ENCODE measurements around the gene MEF2A.

MEF2A gene

DNA sequence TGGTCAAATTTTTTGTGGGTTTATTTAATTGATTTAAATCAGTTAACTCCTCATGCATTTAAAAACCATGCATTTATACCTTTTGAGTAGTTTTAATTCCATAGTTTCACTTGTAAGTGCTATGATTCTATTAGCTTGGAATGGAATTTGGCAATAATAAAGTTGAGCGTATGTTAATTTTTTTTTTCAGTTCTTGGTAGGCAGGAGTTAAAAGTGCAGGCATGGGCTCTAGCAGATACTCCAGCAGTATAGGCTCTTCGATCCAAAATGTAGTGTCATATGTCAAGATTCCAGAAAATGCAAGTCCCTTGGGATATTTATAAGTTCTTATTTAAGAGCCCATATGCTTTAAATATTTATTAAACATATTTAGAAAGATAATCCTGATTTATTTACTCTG lies 97.1 kb downstream of the MEF2A start:
- CTCF ChIA-PET, result interaction anchor here (3.5 kb wide), 1 partner anchor 41 kb away, joined by 14 read pairs; no protein-coding TSS in a partner anchor
- Histone ChIP-seq H3K9me3 (ENCODE audit: control insufficient read depth, insufficient read depth, low read depth, low read length) (no peaks in the 10 kb centered on the region), H3K36me3 (ENCODE audit: control insufficient read depth in 2 of 2, insufficient read depth in 1 of 2, low read length in 2 of 2) (peaks cover 0 to 18% of the 10 kb centered on the region in 2 experiments; a peak in 2 of 3 replicates), H3K4me3 (ENCODE audit: low read depth, low read length) (no peak overlapping the region), H3K4me1 (ENCODE audit: control insufficient read depth, insufficient read depth, low read length) (no peaks in the 10 kb centered on the region; the same call in 1 of the 2 replicates), H3K27ac (ENCODE audit: extremely low read depth, low read depth, low read length) (no peak overlapping the region)
- TF ChIP-seq ZXDB (tag by site-specific recombination; IDR thresholded peaks at IDR 0.05), result no peak
- no peak for TF ChIP-seq ZNF324 (tag by site-specific recombination; IDR thresholded peaks at IDR 0.05)
- TF ChIP-seq ZNF266 (tag by site-specific recombination; IDR thresholded peaks at IDR 0.05; ENCODE audit: low read depth), result no peak
- TF ChIP-seq, protein P1, sequence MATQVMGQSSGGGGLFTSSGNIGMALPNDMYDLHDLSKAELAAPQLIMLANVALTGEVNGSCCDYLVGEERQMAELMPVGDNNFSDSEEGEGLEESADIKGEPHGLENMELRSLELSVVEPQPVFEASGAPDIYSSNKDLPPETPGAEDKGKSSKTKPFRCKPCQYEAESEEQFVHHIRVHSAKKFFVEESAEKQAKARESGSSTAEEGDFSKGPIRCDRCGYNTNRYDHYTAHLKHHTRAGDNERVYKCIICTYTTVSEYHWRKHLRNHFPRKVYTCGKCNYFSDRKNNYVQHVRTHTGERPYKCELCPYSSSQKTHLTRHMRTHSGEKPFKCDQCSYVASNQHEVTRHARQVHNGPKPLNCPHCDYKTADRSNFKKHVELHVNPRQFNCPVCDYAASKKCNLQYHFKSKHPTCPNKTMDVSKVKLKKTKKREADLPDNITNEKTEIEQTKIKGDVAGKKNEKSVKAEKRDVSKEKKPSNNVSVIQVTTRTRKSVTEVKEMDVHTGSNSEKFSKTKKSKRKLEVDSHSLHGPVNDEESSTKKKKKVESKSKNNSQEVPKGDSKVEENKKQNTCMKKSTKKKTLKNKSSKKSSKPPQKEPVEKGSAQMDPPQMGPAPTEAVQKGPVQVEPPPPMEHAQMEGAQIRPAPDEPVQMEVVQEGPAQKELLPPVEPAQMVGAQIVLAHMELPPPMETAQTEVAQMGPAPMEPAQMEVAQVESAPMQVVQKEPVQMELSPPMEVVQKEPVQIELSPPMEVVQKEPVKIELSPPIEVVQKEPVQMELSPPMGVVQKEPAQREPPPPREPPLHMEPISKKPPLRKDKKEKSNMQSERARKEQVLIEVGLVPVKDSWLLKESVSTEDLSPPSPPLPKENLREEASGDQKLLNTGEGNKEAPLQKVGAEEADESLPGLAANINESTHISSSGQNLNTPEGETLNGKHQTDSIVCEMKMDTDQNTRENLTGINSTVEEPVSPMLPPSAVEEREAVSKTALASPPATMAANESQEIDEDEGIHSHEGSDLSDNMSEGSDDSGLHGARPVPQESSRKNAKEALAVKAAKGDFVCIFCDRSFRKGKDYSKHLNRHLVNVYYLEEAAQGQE (tag by site-specific recombination; IDR thresholded peaks at IDR 0.05), result no peak
- no peak for TF ChIP-seq ZBTB21 (tag by site-specific recombination; IDR thresholded peaks at IDR 0.05)
- no peak for TF ChIP-seq SETDB1 (IDR thresholded peaks at IDR 0.05; ENCODE audit: insufficient read length, low read length)
- TF ChIP-seq, protein P2, sequence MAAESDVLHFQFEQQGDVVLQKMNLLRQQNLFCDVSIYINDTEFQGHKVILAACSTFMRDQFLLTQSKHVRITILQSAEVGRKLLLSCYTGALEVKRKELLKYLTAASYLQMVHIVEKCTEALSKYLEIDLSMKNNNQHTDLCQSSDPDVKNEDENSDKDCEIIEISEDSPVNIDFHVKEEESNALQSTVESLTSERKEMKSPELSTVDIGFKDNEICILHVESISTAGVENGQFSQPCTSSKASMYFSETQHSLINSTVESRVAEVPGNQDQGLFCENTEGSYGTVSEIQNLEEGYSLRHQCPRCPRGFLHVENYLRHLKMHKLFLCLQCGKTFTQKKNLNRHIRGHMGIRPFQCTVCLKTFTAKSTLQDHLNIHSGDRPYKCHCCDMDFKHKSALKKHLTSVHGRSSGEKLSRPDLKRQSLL (tag by site-specific recombination; IDR thresholded peaks at IDR 0.05), result no peak
- TF ChIP-seq ZNF610 (tag by site-specific recombination; IDR thresholded peaks at IDR 0.05; ENCODE audit: borderline replicate concordance), result no peak
- no peak for TF ChIP-seq ZNF677 (tag by site-specific recombination; IDR thresholded peaks at IDR 0.05)
- TF ChIP-seq, protein P3, sequence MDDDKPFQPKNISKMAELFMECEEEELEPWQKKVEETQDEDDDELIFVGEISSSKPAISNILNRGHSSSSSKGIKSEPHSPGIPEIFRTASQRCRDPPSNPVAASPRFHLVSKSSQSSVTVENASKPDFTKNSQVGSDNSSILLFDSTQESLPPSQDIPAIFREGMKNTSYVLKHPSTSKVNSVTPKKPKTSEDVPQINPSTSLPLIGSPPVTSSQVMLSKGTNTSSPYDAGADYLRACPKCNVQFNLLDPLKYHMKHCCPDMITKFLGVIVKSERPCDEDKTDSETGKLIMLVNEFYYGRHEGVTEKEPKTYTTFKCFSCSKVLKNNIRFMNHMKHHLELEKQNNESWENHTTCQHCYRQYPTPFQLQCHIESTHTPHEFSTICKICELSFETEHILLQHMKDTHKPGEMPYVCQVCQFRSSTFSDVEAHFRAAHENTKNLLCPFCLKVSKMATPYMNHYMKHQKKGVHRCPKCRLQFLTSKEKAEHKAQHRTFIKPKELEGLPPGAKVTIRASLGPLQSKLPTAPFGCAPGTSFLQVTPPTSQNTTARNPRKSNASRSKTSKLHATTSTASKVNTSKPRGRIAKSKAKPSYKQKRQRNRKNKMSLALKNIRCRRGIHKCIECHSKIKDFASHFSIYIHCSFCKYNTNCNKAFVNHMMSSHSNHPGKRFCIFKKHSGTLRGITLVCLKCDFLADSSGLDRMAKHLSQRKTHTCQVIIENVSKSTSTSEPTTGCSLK (tag by site-specific recombination; IDR thresholded peaks at IDR 0.05), result no peak
- TF ChIP-seq, protein P4, sequence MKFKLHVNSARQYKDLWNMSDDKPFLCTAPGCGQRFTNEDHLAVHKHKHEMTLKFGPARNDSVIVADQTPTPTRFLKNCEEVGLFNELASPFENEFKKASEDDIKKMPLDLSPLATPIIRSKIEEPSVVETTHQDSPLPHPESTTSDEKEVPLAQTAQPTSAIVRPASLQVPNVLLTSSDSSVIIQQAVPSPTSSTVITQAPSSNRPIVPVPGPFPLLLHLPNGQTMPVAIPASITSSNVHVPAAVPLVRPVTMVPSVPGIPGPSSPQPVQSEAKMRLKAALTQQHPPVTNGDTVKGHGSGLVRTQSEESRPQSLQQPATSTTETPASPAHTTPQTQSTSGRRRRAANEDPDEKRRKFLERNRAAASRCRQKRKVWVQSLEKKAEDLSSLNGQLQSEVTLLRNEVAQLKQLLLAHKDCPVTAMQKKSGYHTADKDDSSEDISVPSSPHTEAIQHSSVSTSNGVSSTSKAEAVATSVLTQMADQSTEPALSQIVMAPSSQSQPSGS (tag by site-specific recombination; IDR thresholded peaks at IDR 0.05; ENCODE audit: low read depth), result no peak
- no peak for TF ChIP-seq ZNF146 (tag by site-specific recombination; IDR thresholded peaks at IDR 0.05)
- TF ChIP-seq ZNF792 (tag by site-specific recombination; IDR thresholded peaks at IDR 0.05), result no peak
- no peak for TF ChIP-seq ZNF16 (tag by site-specific recombination; IDR thresholded peaks at IDR 0.05; ENCODE audit: low read depth)
- TF ChIP-seq ZBTB20 (tag by site-specific recombination; IDR thresholded peaks at IDR 0.05), result no peak
- TF ChIP-seq, protein P5, sequence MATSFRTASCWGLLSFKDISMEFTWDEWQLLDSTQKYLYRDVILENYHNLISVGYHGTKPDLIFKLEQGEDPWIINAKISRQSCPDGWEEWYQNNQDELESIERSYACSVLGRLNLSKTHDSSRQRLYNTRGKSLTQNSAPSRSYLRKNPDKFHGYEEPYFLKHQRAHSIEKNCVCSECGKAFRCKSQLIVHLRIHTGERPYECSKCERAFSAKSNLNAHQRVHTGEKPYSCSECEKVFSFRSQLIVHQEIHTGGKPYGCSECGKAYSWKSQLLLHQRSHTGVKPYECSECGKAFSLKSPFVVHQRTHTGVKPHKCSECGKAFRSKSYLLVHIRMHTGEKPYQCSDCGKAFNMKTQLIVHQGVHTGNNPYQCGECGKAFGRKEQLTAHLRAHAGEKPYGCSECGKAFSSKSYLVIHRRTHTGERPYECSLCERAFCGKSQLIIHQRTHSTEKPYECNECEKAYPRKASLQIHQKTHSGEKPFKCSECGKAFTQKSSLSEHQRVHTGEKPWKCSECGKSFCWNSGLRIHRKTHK (tag by site-specific recombination; IDR thresholded peaks at IDR 0.05), result no peak
- TF ChIP-seq ZNF561 (tag by site-specific recombination; IDR thresholded peaks at IDR 0.05; ENCODE audit: borderline replicate concordance), result no peak
- TF ChIP-seq EGR2 (tag by site-specific recombination; IDR thresholded peaks at IDR 0.05; ENCODE audit: low read depth), result no peak
- POLR2A ChIA-PET, result interaction anchor here (0.7 kb wide), 1 partner anchor 33 kb away, joined by 4 read pairs; no protein-coding TSS in a partner anchor

All from HEK293 (cell line).